HEK293T (cell line): ENCODE data around the gene ANKRD12.

Experiments
- ARNT ChIP-seq: fragments of 450-650 bp; IDR thresholded peaks from 2 replicates; pipeline ENCODE4 v1.6.1; 2017; ENCODE audit warnings: mild to moderate bottlenecking
- CTBP1 ChIP-seq: fragments of 450-650 bp; IDR thresholded peaks from 2 replicates; pipeline ENCODE4 v1.6.1; 2016; ENCODE audit warnings: borderline replicate concordance
- ELF4 ChIP-seq: fragments of 450-650 bp; IDR thresholded peaks from 2 replicates; pipeline ENCODE4 v1.6.1; 2017; ENCODE audit warnings: antibody characterized with exemption
- FOXA1 ChIP-seq: fragments of 450-650 bp; IDR thresholded peaks from 2 replicates; pipeline ENCODE4 v1.6.1; 2016; ENCODE audit warnings: mild to moderate bottlenecking
- FOXM1 ChIP-seq: fragments of 450-650 bp; IDR thresholded peaks from 2 replicates; pipeline ENCODE4 v1.6.1; 2017; ENCODE audit warnings: mild to moderate bottlenecking, borderline replicate concordance
- SP1 ChIP-seq: fragments of 450-650 bp; IDR thresholded peaks from 2 replicates; pipeline ENCODE4 v1.6.1; 2017

DNA sequence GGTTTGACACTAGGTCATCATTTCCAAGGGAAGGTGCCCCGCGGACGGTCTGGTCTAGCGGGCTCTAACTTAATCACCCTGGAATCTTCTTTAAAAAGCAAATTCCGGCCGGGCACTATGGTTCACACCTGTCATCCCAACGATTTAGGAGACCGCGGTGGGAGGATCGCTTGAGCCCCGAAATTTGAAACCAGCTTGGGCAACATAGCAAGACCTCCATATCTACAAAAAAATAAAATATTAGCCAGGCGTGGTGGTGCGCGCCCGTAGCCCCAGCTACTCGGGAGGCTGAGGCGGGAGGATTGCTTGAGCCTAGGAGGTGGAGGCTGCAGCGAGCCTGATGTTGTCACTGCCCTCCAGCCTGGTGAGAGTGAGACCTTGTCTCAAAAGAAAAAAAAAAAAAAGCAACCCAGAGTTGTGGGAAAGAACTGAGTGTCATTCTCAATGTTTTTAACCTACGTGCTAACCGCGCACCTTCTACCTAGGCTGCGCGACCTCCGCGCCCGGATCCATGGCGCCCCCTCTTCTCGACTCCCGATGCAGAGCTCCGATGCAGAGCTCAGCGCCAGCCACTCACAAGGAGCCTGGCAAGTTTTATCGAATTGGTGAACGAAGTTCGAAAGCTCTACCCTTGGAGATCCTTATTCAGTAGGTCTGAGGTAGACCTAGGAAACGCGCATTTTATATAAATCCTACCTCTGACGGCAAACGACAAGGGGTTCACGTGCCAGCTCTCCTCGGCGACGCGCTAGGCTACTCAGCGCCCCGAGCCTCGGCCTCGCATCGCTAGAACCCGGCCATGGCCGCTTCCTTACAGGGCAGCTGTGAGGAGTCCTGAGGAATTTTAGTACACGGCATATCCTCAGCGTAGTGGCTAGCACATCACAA is 197.1 kb downstream of the ANKRD12 start:
- TF ChIP-seq ELF4 (no peak), SP1 (no peak), FOXM1 (no peak), FOXA1 (no peak), CTBP1 (no peak), ARNT (no peak)
